ENCODE results near the gene FOXO3.
A peak's percentile ranks its signal among the peaks of the same experiment; 100 is the strongest.

- TF ChIP-seq, protein P1, sequence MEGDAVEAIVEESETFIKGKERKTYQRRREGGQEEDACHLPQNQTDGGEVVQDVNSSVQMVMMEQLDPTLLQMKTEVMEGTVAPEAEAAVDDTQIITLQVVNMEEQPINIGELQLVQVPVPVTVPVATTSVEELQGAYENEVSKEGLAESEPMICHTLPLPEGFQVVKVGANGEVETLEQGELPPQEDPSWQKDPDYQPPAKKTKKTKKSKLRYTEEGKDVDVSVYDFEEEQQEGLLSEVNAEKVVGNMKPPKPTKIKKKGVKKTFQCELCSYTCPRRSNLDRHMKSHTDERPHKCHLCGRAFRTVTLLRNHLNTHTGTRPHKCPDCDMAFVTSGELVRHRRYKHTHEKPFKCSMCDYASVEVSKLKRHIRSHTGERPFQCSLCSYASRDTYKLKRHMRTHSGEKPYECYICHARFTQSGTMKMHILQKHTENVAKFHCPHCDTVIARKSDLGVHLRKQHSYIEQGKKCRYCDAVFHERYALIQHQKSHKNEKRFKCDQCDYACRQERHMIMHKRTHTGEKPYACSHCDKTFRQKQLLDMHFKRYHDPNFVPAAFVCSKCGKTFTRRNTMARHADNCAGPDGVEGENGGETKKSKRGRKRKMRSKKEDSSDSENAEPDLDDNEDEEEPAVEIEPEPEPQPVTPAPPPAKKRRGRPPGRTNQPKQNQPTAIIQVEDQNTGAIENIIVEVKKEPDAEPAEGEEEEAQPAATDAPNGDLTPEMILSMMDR (IDR thresholded peaks at IDR 0.05; ENCODE audit: low read depth, low read length) = no peak
- TF ChIP-seq POLR2A (IDR thresholded peaks at IDR 0.05; ENCODE audit: extremely low read depth, insufficient read length) (peak; percentile 23), MYC (IDR thresholded peaks at IDR 0.05; ENCODE audit: low read depth, low read length) (no peak; the same call in 1 of the 2 replicates)
These were observed 128.8 kb downstream of the FOXO3 start for GRCh38 chr6:108689272-108690161.

All from NB4 (cell line).